HL-60 (cell line): ENCODE measurements around the gene PRRX2.

Source experiments
- POLR2AphosphoS5 ChIP-seq: IDR thresholded peaks from 2 replicates; pipeline ENCODE4 v1.6.1; 2012; ENCODE audit warnings: low read depth
- TF ChIP-seq, protein P1 (sequence below): IDR thresholded peaks from 2 replicates; pipeline ENCODE4 v1.6.1; 2012; ENCODE audit warnings: low read depth; ENCODE audit not compliant: insufficient replicate concordance

DNA sequence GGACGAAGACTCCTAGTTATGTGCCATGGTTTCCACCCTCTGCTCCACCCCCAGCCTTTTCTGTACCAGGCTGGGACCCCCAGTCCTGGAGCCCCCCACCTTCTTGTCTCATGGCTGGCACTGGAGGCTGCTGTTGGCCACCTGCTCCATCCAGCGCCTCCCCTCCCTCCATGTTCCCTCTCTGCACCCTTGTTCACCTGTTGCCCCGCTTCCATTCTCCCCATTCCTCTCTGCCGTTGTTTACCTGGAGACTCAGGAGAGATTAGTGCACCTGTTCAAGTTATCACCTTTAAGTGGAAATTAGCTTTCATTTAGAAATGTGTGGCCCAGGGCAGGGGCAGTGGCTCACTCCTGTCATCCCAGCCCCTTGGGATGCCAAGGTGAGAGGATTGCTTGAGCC, 32.2 kb upstream of the PRRX2 start:
- TF ChIP-seq, protein P1, sequence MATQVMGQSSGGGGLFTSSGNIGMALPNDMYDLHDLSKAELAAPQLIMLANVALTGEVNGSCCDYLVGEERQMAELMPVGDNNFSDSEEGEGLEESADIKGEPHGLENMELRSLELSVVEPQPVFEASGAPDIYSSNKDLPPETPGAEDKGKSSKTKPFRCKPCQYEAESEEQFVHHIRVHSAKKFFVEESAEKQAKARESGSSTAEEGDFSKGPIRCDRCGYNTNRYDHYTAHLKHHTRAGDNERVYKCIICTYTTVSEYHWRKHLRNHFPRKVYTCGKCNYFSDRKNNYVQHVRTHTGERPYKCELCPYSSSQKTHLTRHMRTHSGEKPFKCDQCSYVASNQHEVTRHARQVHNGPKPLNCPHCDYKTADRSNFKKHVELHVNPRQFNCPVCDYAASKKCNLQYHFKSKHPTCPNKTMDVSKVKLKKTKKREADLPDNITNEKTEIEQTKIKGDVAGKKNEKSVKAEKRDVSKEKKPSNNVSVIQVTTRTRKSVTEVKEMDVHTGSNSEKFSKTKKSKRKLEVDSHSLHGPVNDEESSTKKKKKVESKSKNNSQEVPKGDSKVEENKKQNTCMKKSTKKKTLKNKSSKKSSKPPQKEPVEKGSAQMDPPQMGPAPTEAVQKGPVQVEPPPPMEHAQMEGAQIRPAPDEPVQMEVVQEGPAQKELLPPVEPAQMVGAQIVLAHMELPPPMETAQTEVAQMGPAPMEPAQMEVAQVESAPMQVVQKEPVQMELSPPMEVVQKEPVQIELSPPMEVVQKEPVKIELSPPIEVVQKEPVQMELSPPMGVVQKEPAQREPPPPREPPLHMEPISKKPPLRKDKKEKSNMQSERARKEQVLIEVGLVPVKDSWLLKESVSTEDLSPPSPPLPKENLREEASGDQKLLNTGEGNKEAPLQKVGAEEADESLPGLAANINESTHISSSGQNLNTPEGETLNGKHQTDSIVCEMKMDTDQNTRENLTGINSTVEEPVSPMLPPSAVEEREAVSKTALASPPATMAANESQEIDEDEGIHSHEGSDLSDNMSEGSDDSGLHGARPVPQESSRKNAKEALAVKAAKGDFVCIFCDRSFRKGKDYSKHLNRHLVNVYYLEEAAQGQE: no peak
- TF ChIP-seq POLR2AphosphoS5: no peak
